ENCODE results near the gene ZNF57. TPM values are rescaled to one million over a fixed set of nuclear protein-coding genes. Genes with fewer than 3 reads are reported as not detected.

Gene ZNF57
- total and polyA plus RNA-seq, 2 of the 13 experiments (the other 11 are each of a cell fraction or from before 2014, with no cell fraction given), result 6.6 to 17.5 TPM

GRCh38 chr19:2950286-2951124 lies 49.8 kb downstream of the ZNF57 start (continued):
- peak; percentile 92 for TF ChIP-seq ZBTB40 (IDR thresholded peaks at IDR 0.05)
- peak; percentile 79; the same call in 1 of the 2 replicates for TF ChIP-seq ZBTB40 (CRISPR knock-in tag; IDR thresholded peaks at IDR 0.05)
- TF ChIP-seq THAP8 (CRISPR knock-in tag; IDR thresholded peaks at IDR 0.05; ENCODE audit: borderline replicate concordance), result no peak
- peak; percentile 30; the same call in 1 of the 2 replicates for TF ChIP-seq BCL6 (CRISPR knock-in tag; IDR thresholded peaks at IDR 0.05)
- TF ChIP-seq, protein P1, sequence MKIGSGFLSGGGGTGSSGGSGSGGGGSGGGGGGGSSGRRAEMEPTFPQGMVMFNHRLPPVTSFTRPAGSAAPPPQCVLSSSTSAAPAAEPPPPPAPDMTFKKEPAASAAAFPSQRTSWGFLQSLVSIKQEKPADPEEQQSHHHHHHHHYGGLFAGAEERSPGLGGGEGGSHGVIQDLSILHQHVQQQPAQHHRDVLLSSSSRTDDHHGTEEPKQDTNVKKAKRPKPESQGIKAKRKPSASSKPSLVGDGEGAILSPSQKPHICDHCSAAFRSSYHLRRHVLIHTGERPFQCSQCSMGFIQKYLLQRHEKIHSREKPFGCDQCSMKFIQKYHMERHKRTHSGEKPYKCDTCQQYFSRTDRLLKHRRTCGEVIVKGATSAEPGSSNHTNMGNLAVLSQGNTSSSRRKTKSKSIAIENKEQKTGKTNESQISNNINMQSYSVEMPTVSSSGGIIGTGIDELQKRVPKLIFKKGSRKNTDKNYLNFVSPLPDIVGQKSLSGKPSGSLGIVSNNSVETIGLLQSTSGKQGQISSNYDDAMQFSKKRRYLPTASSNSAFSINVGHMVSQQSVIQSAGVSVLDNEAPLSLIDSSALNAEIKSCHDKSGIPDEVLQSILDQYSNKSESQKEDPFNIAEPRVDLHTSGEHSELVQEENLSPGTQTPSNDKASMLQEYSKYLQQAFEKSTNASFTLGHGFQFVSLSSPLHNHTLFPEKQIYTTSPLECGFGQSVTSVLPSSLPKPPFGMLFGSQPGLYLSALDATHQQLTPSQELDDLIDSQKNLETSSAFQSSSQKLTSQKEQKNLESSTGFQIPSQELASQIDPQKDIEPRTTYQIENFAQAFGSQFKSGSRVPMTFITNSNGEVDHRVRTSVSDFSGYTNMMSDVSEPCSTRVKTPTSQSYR (CRISPR knock-in tag; IDR thresholded peaks at IDR 0.05; ENCODE audit: borderline replicate concordance), result peak; percentile 37; the same call in 1 of the 2 replicates
- TF ChIP-seq HNRNPK (IDR thresholded peaks at IDR 0.05; ENCODE audit: low read depth, low read length, poor library complexity, severe bottlenecking), result no peak
- TF ChIP-seq CENPBD1 (CRISPR knock-in tag; IDR thresholded peaks at IDR 0.05; ENCODE audit: borderline replicate concordance, low read depth), result no peak
- TF ChIP-seq THRA (CRISPR knock-in tag; IDR thresholded peaks at IDR 0.05; ENCODE audit: borderline replicate concordance), result no peak
- peak; percentile 59; the same call in 1 of the 2 replicates for TF ChIP-seq PITX1 (CRISPR knock-in tag; IDR thresholded peaks at IDR 0.05)
- no peak for TF ChIP-seq SOX13 (IDR thresholded peaks at IDR 0.05)
- peak; percentile 30 to 46; a peak in 1 of 4 replicates for TF ChIP-seq SOX13 (CRISPR knock-in tag; conservative IDR thresholded peaks at IDR 0.05 in 1 of 2, IDR thresholded peaks at IDR 0.05 in 1 of 2)
- peak; percentile 87 for TF ChIP-seq HIVEP1 (CRISPR knock-in tag; IDR thresholded peaks at IDR 0.05)
- TF ChIP-seq ZNF746 (CRISPR knock-in tag; IDR thresholded peaks at IDR 0.05), result no peak; the same call in 1 of the 2 replicates
